ENCODE results near the gene FRRS1. TPM values are rescaled to one million over a fixed set of nuclear protein-coding genes. Genes with fewer than 3 reads are reported as not detected.
"Not testable (repeated sequence)": the region's sequence is repeated elsewhere in the genome, so short reads cannot be mapped to it uniquely, and the experiment has no call there.

Gene FRRS1
- total and polyA plus RNA-seq, 2 donors (not counting 1 experiment from before 2014, with no cell fraction given), result 10.3 to 32.7 TPM

DNA sequence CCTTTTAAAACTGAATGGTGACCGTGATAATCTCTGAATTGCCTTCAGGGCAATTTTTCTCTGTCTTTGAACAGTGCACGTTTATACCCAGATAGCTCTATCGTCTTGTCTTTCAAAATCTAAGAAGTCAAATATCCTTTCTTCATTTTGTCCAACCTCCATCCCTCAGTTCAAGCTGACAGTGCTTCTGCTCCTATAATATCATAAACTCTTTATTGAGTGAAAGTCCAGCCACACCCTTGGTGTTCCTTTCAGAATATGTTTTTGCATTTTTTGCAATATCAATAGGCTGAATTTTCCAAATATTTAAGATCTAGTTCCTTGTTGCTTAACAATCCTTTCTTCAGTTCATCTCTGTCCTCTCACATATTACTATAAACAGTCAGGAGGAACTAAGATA, 35.1 kb upstream of the FRRS1 start:
- H3K4me1 ChIP-seq (ENCODE audit: control insufficient read depth, extremely low read depth, insufficient read depth, low read length), result no peaks in the 10 kb centered on the region
- H3K4me3 ChIP-seq (replicated peaks in 1 of 4; ENCODE audit: control extremely low read depth in 1 of 4, insufficient read depth in 1 of 4, low read depth in 3 of 4, low read length in 4 of 4), result no peak overlapping the region
- no peaks in the 10 kb centered on the region for H4K20me1 ChIP-seq (ENCODE audit: control insufficient read depth, extremely low read depth, insufficient read depth, low read length)
- no peaks in the 10 kb centered on the region for H3K79me2 ChIP-seq (ENCODE audit: control insufficient read depth, insufficient read depth, low read length)
- H3K36me3 ChIP-seq (ENCODE audit: control insufficient read depth, insufficient read depth, low read length), result no peaks in the 10 kb centered on the region
- no peak overlapping the region for H2AFZ ChIP-seq (ENCODE audit: low read length)
- TF ChIP-seq, protein P1, sequence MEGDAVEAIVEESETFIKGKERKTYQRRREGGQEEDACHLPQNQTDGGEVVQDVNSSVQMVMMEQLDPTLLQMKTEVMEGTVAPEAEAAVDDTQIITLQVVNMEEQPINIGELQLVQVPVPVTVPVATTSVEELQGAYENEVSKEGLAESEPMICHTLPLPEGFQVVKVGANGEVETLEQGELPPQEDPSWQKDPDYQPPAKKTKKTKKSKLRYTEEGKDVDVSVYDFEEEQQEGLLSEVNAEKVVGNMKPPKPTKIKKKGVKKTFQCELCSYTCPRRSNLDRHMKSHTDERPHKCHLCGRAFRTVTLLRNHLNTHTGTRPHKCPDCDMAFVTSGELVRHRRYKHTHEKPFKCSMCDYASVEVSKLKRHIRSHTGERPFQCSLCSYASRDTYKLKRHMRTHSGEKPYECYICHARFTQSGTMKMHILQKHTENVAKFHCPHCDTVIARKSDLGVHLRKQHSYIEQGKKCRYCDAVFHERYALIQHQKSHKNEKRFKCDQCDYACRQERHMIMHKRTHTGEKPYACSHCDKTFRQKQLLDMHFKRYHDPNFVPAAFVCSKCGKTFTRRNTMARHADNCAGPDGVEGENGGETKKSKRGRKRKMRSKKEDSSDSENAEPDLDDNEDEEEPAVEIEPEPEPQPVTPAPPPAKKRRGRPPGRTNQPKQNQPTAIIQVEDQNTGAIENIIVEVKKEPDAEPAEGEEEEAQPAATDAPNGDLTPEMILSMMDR (conservative IDR thresholded peaks at IDR 0.05 in 1 of 2, IDR thresholded peaks at IDR 0.05 in 1 of 2; ENCODE audit: low read depth in 1 of 2, low read length in 2 of 2), result no peak
- TF ChIP-seq EZH2 (IDR thresholded peaks at IDR 0.05; ENCODE audit: low read length, missing control alignments), result no peak
- no peak for DNase-seq (ENCODE audit: low read depth in 2 of 2)
- H3K4me2 ChIP-seq (ENCODE audit: extremely low read depth, insufficient read depth, low read length), result no peak overlapping the region
- no peak overlapping the region for H3K9ac ChIP-seq (ENCODE audit: insufficient read depth, low read length)
- peaks cover 13% of the 10 kb centered on the region for H3K27me3 ChIP-seq (ENCODE audit: control insufficient read depth, insufficient read depth, low read length)
- H3K27ac ChIP-seq (ENCODE audit: insufficient read depth, low read length), result no peak overlapping the region
- no peaks in the 10 kb centered on the region for H3K9me3 ChIP-seq (ENCODE audit: control insufficient read depth, insufficient read depth, low read depth, low read length)

DNA sequence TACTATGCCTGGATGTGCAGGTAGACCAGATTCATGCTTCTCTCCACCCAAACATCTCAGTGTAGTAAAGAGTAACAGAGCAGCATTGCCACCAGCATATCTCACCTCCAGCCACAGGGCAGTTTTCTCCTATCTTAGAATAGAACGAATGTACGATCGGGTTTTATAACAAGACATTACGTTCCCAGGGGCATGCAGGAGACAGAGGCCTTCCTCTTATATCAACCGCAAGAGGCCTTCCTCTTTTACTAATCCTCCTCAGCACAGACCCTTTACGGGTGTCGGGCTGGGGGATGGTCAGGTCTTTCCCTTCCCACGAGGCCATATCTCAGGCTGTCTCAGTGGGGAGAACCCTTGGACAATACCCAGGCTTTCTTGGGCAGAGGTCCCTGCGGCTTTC, 27.4 kb upstream of the FRRS1 start:
- H3K4me3 ChIP-seq (replicated peaks in 1 of 4; ENCODE audit: control extremely low read depth in 1 of 4, insufficient read depth in 1 of 4, low read depth in 3 of 4, low read length in 4 of 4); DNase-seq (ENCODE audit: low read depth in 2 of 2); H3K27me3 ChIP-seq (ENCODE audit: control insufficient read depth, insufficient read depth, low read length); H3K4me2 ChIP-seq (ENCODE audit: extremely low read depth, insufficient read depth, low read length); H3K9me3 ChIP-seq (ENCODE audit: control insufficient read depth, insufficient read depth, low read depth, low read length); H2AFZ ChIP-seq (ENCODE audit: low read length); H4K20me1 ChIP-seq (ENCODE audit: control insufficient read depth, extremely low read depth, insufficient read depth, low read length); H3K4me1 ChIP-seq (ENCODE audit: control insufficient read depth, extremely low read depth, insufficient read depth, low read length); H3K27ac ChIP-seq (ENCODE audit: insufficient read depth, low read length); H3K79me2 ChIP-seq (ENCODE audit: control insufficient read depth, insufficient read depth, low read length); H3K9ac ChIP-seq (ENCODE audit: insufficient read depth, low read length); H3K36me3 ChIP-seq (ENCODE audit: control insufficient read depth, insufficient read depth, low read length): not testable (repeated sequence)

DNA sequence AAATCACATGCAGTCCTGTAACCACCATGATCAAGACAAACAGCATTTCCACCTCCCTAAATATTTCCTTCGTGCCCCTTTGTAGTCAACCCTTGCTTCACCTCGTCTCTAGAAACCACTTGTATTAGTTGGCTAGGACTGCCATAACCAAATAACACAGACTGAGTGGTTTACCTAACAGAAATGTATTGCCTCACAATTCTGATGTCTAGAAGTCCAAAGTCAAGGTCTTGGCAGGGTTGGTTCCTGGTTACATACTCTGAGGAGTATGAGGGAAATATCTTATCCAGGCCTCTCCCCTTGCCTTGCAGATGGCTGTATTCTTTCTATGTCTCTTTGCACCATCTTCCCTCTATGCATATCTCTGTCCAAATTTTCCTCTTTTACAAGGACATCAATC, 23.3 kb upstream of the FRRS1 start:
- no peak overlapping the region for H3K4me3 ChIP-seq (replicated peaks in 1 of 4; ENCODE audit: control extremely low read depth in 1 of 4, insufficient read depth in 1 of 4, low read depth in 3 of 4, low read length in 4 of 4)
- H4K20me1 ChIP-seq (ENCODE audit: control insufficient read depth, extremely low read depth, insufficient read depth, low read length), result no peaks in the 10 kb centered on the region
- H2AFZ ChIP-seq (ENCODE audit: low read length), result no peak overlapping the region
- no peaks in the 10 kb centered on the region for H3K36me3 ChIP-seq (ENCODE audit: control insufficient read depth, insufficient read depth, low read length)
- H3K79me2 ChIP-seq (ENCODE audit: control insufficient read depth, insufficient read depth, low read length), result no peaks in the 10 kb centered on the region
- TF ChIP-seq EZH2 (IDR thresholded peaks at IDR 0.05; ENCODE audit: low read length, missing control alignments), result no peak
- TF ChIP-seq, protein P1 (conservative IDR thresholded peaks at IDR 0.05 in 1 of 2, IDR thresholded peaks at IDR 0.05 in 1 of 2; ENCODE audit: low read depth in 1 of 2, low read length in 2 of 2), result no peak
- DNase-seq (ENCODE audit: low read depth in 2 of 2), result no peak
- H3K4me2 ChIP-seq (ENCODE audit: extremely low read depth, insufficient read depth, low read length), result no peak overlapping the region
- no peak overlapping the region for H3K27ac ChIP-seq (ENCODE audit: insufficient read depth, low read length)
- H3K9ac ChIP-seq (ENCODE audit: insufficient read depth, low read length), result no peak overlapping the region
- H3K4me1 ChIP-seq (ENCODE audit: control insufficient read depth, extremely low read depth, insufficient read depth, low read length), result no peaks in the 10 kb centered on the region
- H3K27me3 ChIP-seq (ENCODE audit: control insufficient read depth, insufficient read depth, low read length), result peaks cover 6% of the 10 kb centered on the region
- no peaks in the 10 kb centered on the region for H3K9me3 ChIP-seq (ENCODE audit: control insufficient read depth, insufficient read depth, low read depth, low read length)

All from fibroblast of lung (primary cell).